Cerebellar cortex (tissue), 1 donor: Measurements from ENCODE around the gene JAK3.
"Not testable (repeated sequence)": the region's sequence is repeated elsewhere in the genome, so short reads cannot be mapped to it uniquely, and the experiment has no call there.

Experiments used
- DNase-seq: peaks from one replicate; pipeline ENCODE4 v3.0.0-alpha.2; 2015; ENCODE audit warnings: low spot score

JAK3 gene

DNA sequence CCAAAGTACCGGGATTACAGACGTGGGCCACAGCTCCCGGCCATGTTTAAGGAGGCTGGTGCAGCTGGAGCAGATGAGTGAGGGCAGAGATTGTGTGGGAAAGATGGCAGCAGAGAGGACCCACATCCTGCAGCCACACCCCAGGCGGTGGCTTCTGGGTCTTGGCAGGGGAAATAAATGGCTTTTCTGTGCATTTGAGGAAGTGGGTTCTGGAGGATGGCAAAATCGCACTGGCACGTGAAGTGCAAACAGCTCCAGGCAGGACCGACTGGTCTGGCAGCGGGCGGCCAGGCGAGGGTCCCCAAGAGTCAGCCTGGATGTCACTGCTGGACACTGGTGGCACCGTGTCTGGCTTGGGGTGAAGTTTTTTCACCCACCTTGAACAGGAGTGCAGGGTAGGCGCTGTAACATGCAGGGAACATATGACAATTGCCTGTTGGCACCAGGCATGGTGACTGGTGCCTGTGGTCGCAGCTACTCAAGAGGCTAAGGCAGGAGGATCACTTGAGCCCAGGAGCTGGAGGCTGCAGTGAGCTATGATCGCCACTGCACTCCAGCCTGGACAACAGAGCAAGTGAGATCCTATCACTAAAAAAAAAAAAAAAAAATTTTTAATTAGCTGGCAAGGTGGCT, 44.4 kb downstream of the JAK3 start:
- no peak for DNase-seq

DNA sequence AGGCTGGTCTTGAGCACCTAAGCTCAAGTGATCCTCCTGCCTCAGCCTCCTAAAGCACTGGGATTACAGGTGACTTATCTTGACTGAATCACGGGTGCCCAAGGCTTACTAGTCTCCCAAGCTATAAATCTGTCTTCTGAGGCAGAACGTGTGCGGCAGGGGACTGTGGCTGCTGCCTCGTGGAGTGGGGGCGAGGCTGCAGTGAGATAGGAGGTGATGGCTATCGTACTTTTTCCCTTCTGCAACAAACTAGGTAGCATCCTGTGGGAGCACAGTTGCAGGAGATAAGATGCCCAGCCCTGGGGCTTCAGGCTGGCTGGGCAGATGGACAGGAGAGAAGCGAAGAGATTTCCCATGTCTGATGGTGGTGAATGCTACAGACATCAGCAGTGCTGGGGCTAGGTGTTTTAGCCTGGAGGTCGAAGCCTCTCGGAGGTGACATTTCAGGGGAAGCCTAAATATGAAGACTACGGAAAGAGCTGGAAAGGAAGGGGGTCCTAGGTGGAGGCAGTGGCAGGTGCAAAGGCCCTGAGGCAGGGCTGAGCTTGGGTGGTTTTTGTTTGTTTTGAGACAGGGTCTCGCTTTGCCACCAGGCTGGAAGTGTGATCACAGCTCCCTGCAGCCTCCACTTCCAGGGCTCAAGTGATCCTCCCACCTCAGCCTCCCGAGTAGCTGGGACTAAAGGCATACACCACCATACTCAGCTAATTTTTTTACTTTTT, 45.5 kb downstream of the JAK3 start:
- DNase-seq: no peak

DNA sequence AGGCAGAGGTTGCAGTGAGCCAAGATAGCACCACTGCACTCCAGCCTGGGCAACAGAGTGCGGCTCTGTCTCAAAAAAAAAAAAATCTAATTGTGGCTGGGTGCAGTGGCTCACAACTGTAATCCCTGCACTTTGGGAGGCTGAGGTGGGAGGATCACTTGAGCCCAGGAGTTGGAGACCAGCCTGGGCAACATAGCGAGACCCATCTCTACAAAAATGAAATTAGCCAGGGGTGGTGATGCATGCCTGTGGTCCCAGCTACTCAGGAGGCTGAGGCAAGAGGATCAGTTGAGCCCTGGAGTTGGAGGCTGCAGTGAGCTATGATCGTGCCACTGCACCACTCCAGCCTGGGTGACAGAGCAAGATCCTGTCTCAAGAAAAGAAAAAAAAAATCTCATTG, 49.2 kb downstream of the JAK3 start:
- not testable (repeated sequence) for DNase-seq

- no peak for DNase-seq
These were observed 50.2 kb downstream of the JAK3 start for GRCh38 chr19:17797424-17798201.

GRCh38 chr19:17796838-17797423, 50.9 kb downstream of the JAK3 start:
- DNase-seq: no peak

GRCh38 chr19:17796013-17796837, 51.6 kb downstream of the JAK3 start:
- DNase-seq: no peak

DNA sequence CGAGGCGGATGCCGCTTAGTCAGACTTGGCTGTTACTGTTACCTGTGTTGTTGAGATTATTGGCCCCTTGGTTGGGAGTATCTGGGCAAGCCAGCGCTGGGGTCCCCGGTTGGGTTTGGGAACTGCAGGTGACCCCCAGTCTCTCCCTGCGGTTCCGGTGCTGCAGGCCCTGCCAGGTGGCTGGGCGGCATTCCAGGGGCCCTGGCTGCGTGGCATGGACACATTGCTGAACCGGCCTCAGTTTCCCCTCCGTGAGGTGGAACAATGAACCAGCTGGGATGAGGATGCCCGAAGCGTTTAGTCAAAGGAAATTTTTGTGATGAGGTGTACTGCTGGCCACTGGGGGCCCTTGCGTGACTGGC, 52.3 kb downstream of the JAK3 start:
- DNase-seq: no peak

DNA sequence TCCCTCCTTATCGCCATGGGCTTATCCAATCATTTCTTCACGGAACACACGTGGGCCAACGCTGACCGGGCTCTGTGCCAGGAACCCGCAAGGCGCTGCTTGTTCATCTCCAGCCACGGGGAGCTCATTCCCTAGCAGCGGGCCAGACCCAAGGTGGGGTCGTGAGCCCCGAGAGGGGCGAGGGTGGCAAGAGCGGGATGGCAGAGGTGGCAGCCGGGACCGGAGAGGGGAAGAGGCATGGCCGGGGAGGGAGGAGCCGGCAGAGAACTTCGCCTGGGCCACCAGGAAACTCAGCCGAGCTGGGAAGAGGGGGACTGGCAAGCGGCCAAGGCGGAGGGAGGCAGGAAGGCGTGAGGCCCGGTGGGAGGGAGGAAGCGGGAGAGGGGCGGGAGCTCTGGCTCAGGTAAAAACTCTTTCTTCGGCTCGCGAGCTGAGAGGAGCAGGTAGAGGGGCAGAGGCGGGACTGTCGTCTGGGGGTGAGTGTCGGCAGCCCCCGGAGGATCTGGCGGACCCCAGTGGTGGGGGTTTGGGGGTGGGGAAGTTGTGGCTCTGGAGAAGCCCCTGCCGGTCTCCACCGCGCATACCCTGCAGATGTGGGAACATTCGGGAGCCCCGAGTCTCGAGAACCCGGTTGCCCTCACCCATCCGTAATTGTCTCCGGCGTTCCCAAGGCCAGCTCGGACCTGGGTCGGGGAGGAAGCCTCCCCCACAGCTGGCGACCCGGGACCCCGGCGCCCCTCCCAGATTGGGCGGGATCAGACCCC, 52.9 kb downstream of the JAK3 start, which contains the start of gene B3GNT3:
TSS of gene B3GNT3 (plus strand) at position 408 of the 764 bp plus-strand sequence. CDS start 12,670 bp downstream, outside the sequence.
- no peak for DNase-seq

GRCh38 chr19:17794412-17794730, 53.4 kb downstream of the JAK3 start:
- DNase-seq: no peak

DNA sequence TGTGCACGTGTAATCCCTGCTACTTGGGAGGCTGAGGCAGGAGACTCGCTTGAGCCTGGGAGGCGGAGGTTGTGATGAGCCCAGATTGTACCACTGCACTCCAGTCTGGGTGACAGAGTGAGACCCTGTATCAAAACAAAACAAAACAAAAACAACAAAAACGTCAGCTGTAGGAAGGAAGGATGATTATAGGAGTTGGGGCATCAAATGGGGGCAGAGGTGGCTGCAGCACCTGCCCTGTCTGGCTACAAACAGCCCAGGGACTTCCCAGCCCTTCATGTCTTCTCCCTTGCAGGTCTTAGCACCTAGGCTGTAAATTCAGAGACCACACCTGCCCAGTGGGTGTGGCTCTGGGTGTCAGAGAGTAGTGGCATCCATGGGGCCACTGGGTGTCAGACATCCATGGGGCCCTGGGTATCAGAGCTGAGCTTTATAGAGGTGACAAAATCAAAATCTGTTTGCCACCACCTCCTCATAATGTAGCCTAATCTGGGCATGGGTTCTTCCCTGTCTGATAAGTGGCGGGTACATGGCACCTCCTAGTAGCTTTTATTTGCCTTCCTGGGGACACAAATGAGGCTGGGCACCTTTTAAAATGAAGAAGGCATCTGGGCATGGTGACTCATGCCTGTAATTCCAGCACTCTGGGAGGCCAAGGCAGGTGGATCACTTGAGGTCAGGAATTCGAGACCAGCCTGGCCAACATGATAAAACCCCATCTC, 57.6 kb downstream of the JAK3 start:
- no peak for DNase-seq

- DNase-seq: no peak
These were observed 59.1 kb downstream of the JAK3 start for GRCh38 chr19:17788632-17789031.

GRCh38 chr19:17787274-17787913, 60.4 kb downstream of the JAK3 start:
- no peak for DNase-seq

GRCh38 chr19:17784201-17785008, 63.4 kb downstream of the JAK3 start:
- peak; percentile 85 for DNase-seq

DNA sequence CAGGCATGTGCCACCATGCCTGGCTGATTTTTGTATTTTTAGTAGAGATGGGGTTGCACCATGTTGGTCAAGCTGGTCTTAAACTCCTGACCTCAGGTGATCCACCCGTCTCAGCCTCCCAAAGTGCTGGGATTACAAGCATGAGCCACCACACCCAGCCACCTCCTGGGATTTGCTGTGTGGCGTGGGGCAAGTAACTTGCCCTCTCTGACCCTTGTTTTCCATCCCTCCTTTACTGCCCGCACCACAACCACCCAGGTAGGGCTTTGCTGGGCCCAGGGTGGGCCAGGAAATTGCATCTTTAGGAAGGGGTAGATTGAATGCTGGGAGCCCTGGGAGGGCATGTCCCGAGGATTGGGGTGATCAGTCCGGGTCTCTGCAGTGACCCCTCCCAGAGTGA, 64.1 kb downstream of the JAK3 start:
- not testable (repeated sequence) for DNase-seq

- DNase-seq: no peak
These were observed 67.0 kb downstream of the JAK3 start for GRCh38 chr19:17780781-17781180.

- peak; percentile 85 for DNase-seq
These were observed 68.5 kb downstream of the JAK3 start for GRCh38 chr19:17778968-17779929.

- DNase-seq: peak; percentile 58
These were observed 69.4 kb downstream of the JAK3 start for GRCh38 chr19:17778251-17778967.
